ENCODE data around the gene FDX1.

The FDX1 gene

GRCh38 chr11:110508786-110509185 is 79.0 kb downstream of the FDX1 start:
- no peak for DNase-seq (ENCODE audit: low read depth, low spot score)

- no peak for DNase-seq (ENCODE audit: low read depth, low spot score)
Measured at GRCh38 chr11:110509472-110509871, 79.7 kb downstream of the FDX1 start.

GRCh38 chr11:110512026-110512425 is 82.3 kb downstream of the FDX1 start:
- DNase-seq (ENCODE audit: low read depth, low spot score), result no peak

- DNase-seq (ENCODE audit: low read depth, low spot score), result no peak
Measured at GRCh38 chr11:110513259-110513801, 83.6 kb downstream of the FDX1 start.

- DNase-seq (ENCODE audit: low read depth, low spot score), result no peak
Measured at GRCh38 chr11:110513846-110514437, 84.2 kb downstream of the FDX1 start.

Data from ELF-1 (cell line).